Measurements from ENCODE around the gene HMOX1.

DNA sequence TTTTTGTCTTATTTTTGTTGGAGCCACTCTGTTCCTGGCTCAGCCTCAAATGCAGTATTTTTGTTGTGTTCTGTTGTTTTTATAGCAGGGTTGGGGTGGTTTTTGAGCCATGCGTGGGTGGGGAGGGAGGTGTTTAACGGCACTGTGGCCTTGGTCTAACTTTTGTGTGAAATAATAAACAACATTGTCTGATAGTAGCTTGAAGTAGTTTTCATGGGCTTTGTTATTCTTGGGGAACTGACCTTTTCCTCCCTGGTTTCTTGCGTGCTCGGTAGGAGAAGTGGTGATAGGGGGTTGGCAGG is 13.1 kb downstream of the HMOX1 start:
- TF ChIP-seq, protein P1, sequence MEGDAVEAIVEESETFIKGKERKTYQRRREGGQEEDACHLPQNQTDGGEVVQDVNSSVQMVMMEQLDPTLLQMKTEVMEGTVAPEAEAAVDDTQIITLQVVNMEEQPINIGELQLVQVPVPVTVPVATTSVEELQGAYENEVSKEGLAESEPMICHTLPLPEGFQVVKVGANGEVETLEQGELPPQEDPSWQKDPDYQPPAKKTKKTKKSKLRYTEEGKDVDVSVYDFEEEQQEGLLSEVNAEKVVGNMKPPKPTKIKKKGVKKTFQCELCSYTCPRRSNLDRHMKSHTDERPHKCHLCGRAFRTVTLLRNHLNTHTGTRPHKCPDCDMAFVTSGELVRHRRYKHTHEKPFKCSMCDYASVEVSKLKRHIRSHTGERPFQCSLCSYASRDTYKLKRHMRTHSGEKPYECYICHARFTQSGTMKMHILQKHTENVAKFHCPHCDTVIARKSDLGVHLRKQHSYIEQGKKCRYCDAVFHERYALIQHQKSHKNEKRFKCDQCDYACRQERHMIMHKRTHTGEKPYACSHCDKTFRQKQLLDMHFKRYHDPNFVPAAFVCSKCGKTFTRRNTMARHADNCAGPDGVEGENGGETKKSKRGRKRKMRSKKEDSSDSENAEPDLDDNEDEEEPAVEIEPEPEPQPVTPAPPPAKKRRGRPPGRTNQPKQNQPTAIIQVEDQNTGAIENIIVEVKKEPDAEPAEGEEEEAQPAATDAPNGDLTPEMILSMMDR (IDR thresholded peaks at IDR 0.05), result no peak
- no peak for TF ChIP-seq POLR2A (IDR thresholded peaks at IDR 0.05)
